ENCODE results near the gene ACTL8. TPM values are rescaled to one million over a fixed set of nuclear protein-coding genes. Genes with fewer than 3 reads are reported as not detected.

The ACTL8 gene
- total RNA-seq, 4 donors from 2014 or later: not detected

DNA sequence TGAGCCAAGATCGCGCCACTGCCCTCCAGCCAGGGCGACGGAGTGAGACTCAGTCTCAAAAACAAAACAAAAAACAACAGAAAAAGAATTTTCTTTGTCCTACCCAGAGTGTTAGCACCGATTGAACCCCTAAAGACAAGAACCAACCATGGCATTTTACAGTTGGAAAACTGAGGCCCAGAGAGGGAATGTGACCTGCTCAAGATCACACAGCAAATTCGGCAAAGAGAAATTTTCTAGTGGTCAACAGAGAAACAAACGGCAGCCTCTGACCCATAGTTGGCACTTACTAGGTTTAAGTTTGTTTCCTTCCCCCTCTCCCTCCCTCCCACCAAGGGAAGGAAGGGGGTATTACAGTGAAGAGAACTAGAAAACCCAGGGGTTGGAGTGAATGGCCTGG lies 20.5 kb upstream of the ACTL8 start:
- WGBS, 2 donors: 83% methylated on average over 7 of the region's 7 CpGs
- no peaks in the 10 kb centered on the region for H3K4me1 ChIP-seq

DNA sequence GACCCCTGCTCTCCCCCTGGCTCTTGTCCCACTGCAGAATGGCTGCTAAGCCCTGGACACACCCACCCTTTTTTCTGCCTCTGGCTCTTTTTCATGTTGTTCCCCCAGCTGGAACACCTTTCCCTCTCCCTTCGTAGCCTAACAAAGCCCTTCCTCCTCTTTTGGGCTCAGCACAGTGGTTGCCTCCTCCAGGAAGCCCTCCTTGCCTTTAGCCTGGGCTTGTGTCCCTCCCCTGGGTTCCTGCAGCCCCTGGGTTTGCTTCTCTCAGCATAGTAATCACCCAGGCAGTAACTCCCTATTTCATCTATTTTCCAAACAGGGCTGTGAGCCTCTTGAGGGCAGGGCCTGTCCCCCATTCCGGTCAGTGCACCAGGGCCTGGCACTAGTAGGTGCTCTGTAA lies 19.8 kb upstream of the ACTL8 start:
- H3K27me3 ChIP-seq: peaks cover 0 to 24% of the 10 kb centered on the region in 2 donors
- 83 to 84% methylated on average over 2 of the region's 2 CpGs for WGBS, 2 donors

More for the DNA sequence above, 20.5 kb upstream of the ACTL8 start:
- Histone ChIP-seq H3K36me3 (no peaks in the 10 kb centered on the region), H3K9me3 (no peaks in the 10 kb centered on the region), H3K27ac (no peak overlapping the region), H3K4me3 (no peak overlapping the region), H3K27me3 (peaks cover 0 to 24% of the 10 kb centered on the region in 2 donors)
- TF ChIP-seq, protein P1, sequence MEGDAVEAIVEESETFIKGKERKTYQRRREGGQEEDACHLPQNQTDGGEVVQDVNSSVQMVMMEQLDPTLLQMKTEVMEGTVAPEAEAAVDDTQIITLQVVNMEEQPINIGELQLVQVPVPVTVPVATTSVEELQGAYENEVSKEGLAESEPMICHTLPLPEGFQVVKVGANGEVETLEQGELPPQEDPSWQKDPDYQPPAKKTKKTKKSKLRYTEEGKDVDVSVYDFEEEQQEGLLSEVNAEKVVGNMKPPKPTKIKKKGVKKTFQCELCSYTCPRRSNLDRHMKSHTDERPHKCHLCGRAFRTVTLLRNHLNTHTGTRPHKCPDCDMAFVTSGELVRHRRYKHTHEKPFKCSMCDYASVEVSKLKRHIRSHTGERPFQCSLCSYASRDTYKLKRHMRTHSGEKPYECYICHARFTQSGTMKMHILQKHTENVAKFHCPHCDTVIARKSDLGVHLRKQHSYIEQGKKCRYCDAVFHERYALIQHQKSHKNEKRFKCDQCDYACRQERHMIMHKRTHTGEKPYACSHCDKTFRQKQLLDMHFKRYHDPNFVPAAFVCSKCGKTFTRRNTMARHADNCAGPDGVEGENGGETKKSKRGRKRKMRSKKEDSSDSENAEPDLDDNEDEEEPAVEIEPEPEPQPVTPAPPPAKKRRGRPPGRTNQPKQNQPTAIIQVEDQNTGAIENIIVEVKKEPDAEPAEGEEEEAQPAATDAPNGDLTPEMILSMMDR (IDR thresholded peaks at IDR 0.05): no peak
- no peak for TF ChIP-seq POLR2A (IDR thresholded peaks at IDR 0.05)
- no peak for TF ChIP-seq EP300 (IDR thresholded peaks at IDR 0.05)
- no peak for DNase-seq (ENCODE audit: low spot score in 2 of 2)

DNA sequence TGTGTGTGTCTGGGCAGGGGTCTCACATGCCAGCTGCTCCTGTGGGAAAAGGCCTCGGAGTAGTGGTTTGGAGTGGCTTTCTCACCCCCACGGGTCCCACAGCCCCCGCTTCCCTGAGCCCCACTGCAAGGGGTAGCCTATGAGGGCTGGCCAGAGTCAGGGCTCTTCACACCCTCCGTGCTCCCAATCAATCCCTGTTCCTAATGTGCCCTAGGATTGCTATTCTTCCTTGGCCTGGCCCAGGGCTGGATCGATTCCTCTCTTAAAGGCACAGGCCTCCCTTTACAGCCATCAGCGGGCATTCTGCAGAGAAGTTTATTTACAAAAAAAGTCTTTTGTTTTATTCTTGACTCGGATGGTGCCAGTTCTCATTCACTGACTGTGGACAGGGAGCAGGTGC lies 19.3 kb upstream of the ACTL8 start:
- H3K27ac ChIP-seq: no peak overlapping the region
- H3K9me3 ChIP-seq: no peaks in the 10 kb centered on the region
- DNase-seq (ENCODE audit: low spot score in 2 of 2): no peak
- TF ChIP-seq EP300 (IDR thresholded peaks at IDR 0.05) (no peak), POLR2A (IDR thresholded peaks at IDR 0.05) (no peak)
- TF ChIP-seq, protein P1 (IDR thresholded peaks at IDR 0.05): no peak
- H3K4me3 ChIP-seq: no peak overlapping the region
- no peaks in the 10 kb centered on the region for H3K4me1 ChIP-seq
- no peaks in the 10 kb centered on the region for H3K36me3 ChIP-seq
- 36 to 45% methylated on average over 5 to 7 of the region's 7 CpGs for WGBS, 2 donors
- H3K27me3 ChIP-seq: peaks cover 0 to 24% of the 10 kb centered on the region in 2 donors

More for the DNA sequence above, 19.8 kb upstream of the ACTL8 start:
- Histone ChIP-seq H3K4me3 (no peak overlapping the region), H3K36me3 (no peaks in the 10 kb centered on the region), H3K27ac (no peak overlapping the region), H3K9me3 (no peaks in the 10 kb centered on the region), H3K4me1 (no peaks in the 10 kb centered on the region)
- no peak for TF ChIP-seq POLR2A (IDR thresholded peaks at IDR 0.05)
- TF ChIP-seq, protein P1 (IDR thresholded peaks at IDR 0.05): no peak
- no peak for TF ChIP-seq EP300 (IDR thresholded peaks at IDR 0.05)
- DNase-seq (ENCODE audit: low spot score in 2 of 2): no peak

DNA sequence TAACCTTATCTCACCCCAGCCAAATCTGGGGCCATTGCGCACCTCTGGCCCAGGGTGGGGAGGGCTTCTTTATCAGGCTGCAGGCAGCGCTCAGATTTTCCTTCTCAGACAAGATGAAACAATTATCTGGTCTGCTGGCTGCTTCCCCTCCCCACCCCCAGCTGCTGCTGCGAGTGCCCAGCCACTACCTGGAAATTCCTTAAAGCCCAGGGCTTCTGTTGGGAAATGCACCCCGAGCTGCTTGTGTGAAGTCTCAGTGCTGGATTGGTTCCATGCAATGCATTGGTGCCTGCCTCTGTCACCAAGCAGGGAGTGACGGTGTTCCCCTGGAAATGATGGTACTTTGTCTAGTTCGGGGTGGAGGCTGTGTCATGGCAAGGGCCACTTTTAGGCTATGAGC lies 18.5 kb upstream of the ACTL8 start:
- no peak for DNase-seq (ENCODE audit: low spot score in 2 of 2)
- Histone ChIP-seq H3K36me3 (no peaks in the 10 kb centered on the region), H3K27me3 (peaks cover 0 to 31% of the 10 kb centered on the region in 2 donors), H3K4me1 (no peaks in the 10 kb centered on the region), H3K4me3 (no peak overlapping the region), H3K9me3 (no peaks in the 10 kb centered on the region), H3K27ac (no peak overlapping the region)
- TF ChIP-seq EP300 (IDR thresholded peaks at IDR 0.05) (no peak), POLR2A (IDR thresholded peaks at IDR 0.05) (no peak)
- TF ChIP-seq, protein P1 (IDR thresholded peaks at IDR 0.05): no peak
- WGBS, 2 donors: 68 to 72% methylated on average over 5 to 6 of the region's 6 CpGs

DNA sequence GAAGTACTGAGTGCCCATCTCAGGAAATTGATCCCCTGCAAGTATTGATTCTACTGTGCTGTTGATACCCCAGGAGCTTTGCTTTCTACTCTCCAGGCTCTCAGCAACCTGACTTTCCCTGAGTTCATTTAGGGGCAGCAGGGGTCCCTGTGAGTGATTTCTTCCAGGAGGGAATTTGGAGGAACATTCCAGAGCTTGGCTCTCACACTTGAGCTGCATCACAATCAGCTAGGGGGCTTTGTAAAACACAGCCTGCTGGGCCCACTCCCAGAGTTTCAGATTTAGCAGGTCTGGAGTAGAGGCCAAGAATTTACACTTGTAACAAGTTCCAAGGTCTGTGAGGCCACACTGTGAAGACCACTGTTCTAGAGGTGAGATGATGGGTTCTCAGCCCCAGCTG lies 16.1 kb upstream of the ACTL8 start:
- peaks cover 0 to 42% of the 10 kb centered on the region in 2 donors for H3K27me3 ChIP-seq
- H3K4me3 ChIP-seq: no peak overlapping the region
- H3K27ac ChIP-seq: no peak overlapping the region
- H3K36me3 ChIP-seq: no peaks in the 10 kb centered on the region
- no peaks in the 10 kb centered on the region for H3K9me3 ChIP-seq
- no peak for TF ChIP-seq POLR2A (IDR thresholded peaks at IDR 0.05)
- TF ChIP-seq, protein P1 (IDR thresholded peaks at IDR 0.05): no peak
- TF ChIP-seq EP300 (IDR thresholded peaks at IDR 0.05): no peak
- peaks cover 0 to 13% (median 3%) of the 10 kb centered on the region in 4 donors for H3K4me1 ChIP-seq
- no peak for DNase-seq (ENCODE audit: low spot score in 2 of 2)

Measured in tibial nerve (tissue), 4 donors.